Trophoblast cell (in vitro differentiated cells and primary cell): Measurements from ENCODE around the gene EEF1AKMT2.

ENCODE experiments used
- DNase-seq, 2 donors: peaks; one replicate each; pipeline ENCODE4 v3.0.0-alpha.2; 2016
- H2AFZ ChIP-seq: 2 replicates; pipeline ENCODE4 v1.6.1; 2013; ENCODE audit warnings: low read length, moderate library complexity, mild to moderate bottlenecking; ENCODE audit not compliant: insufficient read depth, poor library complexity
- H2AK5ac ChIP-seq: 2 replicates; pipeline ENCODE4 v1.6.1; 2013; ENCODE audit warnings: mild to moderate bottlenecking, low read length
- H2BK120ac ChIP-seq: 2 replicates; pipeline ENCODE4 v1.6.1; 2013; ENCODE audit warnings: low read length, mild to moderate bottlenecking, moderate library complexity; ENCODE audit not compliant: insufficient read depth, poor library complexity
- H2BK12ac ChIP-seq: 2 replicates; pipeline ENCODE4 v1.6.1; 2013; ENCODE audit warnings: mild to moderate bottlenecking, low read length, moderate library complexity
- H2BK5ac ChIP-seq: 2 replicates; pipeline ENCODE4 v1.6.1; 2013; ENCODE audit warnings: low read length, low read depth, moderate library complexity, mild to moderate bottlenecking; ENCODE audit not compliant: poor library complexity
- H3K14ac ChIP-seq: 2 replicates; pipeline ENCODE4 v1.6.1; 2013; ENCODE audit warnings: mild to moderate bottlenecking, low read length
- H3K18ac ChIP-seq: 2 replicates; pipeline ENCODE4 v1.6.1; 2013; ENCODE audit warnings: mild to moderate bottlenecking, low read length
- H3K23ac ChIP-seq: 2 replicates; pipeline ENCODE4 v1.6.1; 2013; ENCODE audit warnings: low read length
- H3K27ac ChIP-seq: 2 replicates; pipeline ENCODE4 v1.5.1; 2013; ENCODE audit warnings: low read depth, mild to moderate bottlenecking, inconsistent platforms, low read length, moderate library complexity
- H3K27me3 ChIP-seq: 2 replicates; pipeline ENCODE4 v1.6.1; 2013; ENCODE audit warnings: inconsistent platforms, mild to moderate bottlenecking, low read length, moderate library complexity; ENCODE audit not compliant: insufficient read depth
- H3K36me3 ChIP-seq, 2 experiments: 1 replicate in 1 of 2; 2 replicates in 1 of 2; pipeline ENCODE4 v1.6.1; 2013; ENCODE audit warnings: low read length in 2 of 2, mild to moderate bottlenecking in 2 of 2, moderate library complexity in 1 of 2; ENCODE audit not compliant: insufficient read depth in 2 of 2, control insufficient read depth in 1 of 2
- H3K4ac ChIP-seq: 2 replicates; pipeline ENCODE4 v1.6.1; 2013; ENCODE audit warnings: low read depth, mild to moderate bottlenecking, low read length, moderate library complexity
- H3K4me1 ChIP-seq, 2 experiments: 1 replicate in 1 of 2; 2 replicates in 1 of 2; pipeline ENCODE4 v1.6.1; 2013; ENCODE audit warnings: low read length in 2 of 2, mild to moderate bottlenecking in 2 of 2, moderate library complexity in 1 of 2; ENCODE audit not compliant: insufficient read depth in 2 of 2, control insufficient read depth in 1 of 2
- H3K4me2 ChIP-seq: 2 replicates; pipeline ENCODE4 v1.6.1; 2013; ENCODE audit warnings: inconsistent platforms, mild to moderate bottlenecking, low read length, moderate library complexity
- H3K4me3 ChIP-seq: 2 replicates; pipeline ENCODE4 v1.5.1; 2013; ENCODE audit warnings: mild to moderate bottlenecking, low read depth, low read length, inconsistent platforms
- H3K79me1 ChIP-seq: one replicate; pipeline ENCODE4 v1.6.1; 2013; ENCODE audit warnings: low read length
- H3K79me2 ChIP-seq: 2 replicates; pipeline ENCODE4 v1.6.1; 2013; ENCODE audit warnings: low read length, mild to moderate bottlenecking; ENCODE audit not compliant: control insufficient read depth, insufficient read depth, poor library complexity
- H3K9ac ChIP-seq: 2 replicates; pipeline ENCODE4 v1.6.1; 2013; ENCODE audit warnings: mild to moderate bottlenecking, low read length
- H3K9me3 ChIP-seq: 2 replicates; pipeline ENCODE4 v1.6.1; 2013; ENCODE audit warnings: low read depth, mild to moderate bottlenecking, control low read depth, inconsistent platforms, low read length; ENCODE audit not compliant: insufficient read depth
- H4K12ac ChIP-seq: 2 replicates; pipeline ENCODE4 v1.6.1; 2013; ENCODE audit warnings: low read depth, mild to moderate bottlenecking, low read length, moderate library complexity
- H4K8ac ChIP-seq: 2 replicates; pipeline ENCODE4 v1.6.1; 2013; ENCODE audit warnings: low read depth, mild to moderate bottlenecking, low read length, moderate library complexity
- H4K91ac ChIP-seq: one replicate; pipeline ENCODE4 v1.6.1; 2013; ENCODE audit warnings: low read depth, mild to moderate bottlenecking, low read length, moderate library complexity
- WGBS: extraction: QIAGEN DNeasy Blood & Tissue Kit; methylation state at CpG from one replicate; pipeline ENCODE4 v1.1.7; 2013; ENCODE audit warnings: missing lambda C conversion rate; ENCODE audit not compliant: insufficient read length, insufficient coverage; ENCODE audit errors: extremely low coverage; 5-methylcytosine and 5-hydroxymethylcytosine counted together

Gene EEF1AKMT2

GRCh38 chr10:124739119-124739921 lies 52.4 kb downstream of the EEF1AKMT2 start:
- WGBS: no CpG with 5 or more reads among the region's 13 CpGs

GRCh38 chr10:124738441-124738840 lies 53.2 kb downstream of the EEF1AKMT2 start:
- Histone ChIP-seq H3K18ac (no peak overlapping the region), H3K14ac (no peak overlapping the region), H2BK5ac (no peak overlapping the region), H3K9me3 (peaks cover 5% of the 10 kb centered on the region), H3K9ac (no peak overlapping the region), H2AK5ac (no peak overlapping the region), H2BK120ac (no peak overlapping the region), H2BK12ac (no peak overlapping the region), H3K27me3 (no peaks in the 10 kb centered on the region), H3K79me2 (peaks cover 7% of the 10 kb centered on the region), H4K91ac (no peak overlapping the region), H3K36me3 (no peaks in the 10 kb centered on the region), H3K23ac (no peak overlapping the region), H4K8ac (no peak overlapping the region), H3K27ac (no peak overlapping the region), H4K12ac (no peak overlapping the region), H3K4me1 (peaks cover 14 to 16% of the 10 kb centered on the region in 2 experiments), H2AFZ (no peak overlapping the region), H3K4me3 (no peak overlapping the region), H3K4ac (no peak overlapping the region), H3K4me2 (no peak overlapping the region), H3K79me1 (peaks cover 2% of the 10 kb centered on the region)
- no CpG with 5 or more reads among the region's 6 CpGs for WGBS
- DNase-seq: no peak

More at GRCh38 chr10:124739119-124739921, 52.4 kb downstream of the EEF1AKMT2 start:
- Histone ChIP-seq H4K8ac (no peak overlapping the region), H3K4me2 (no peak overlapping the region), H2AFZ (no peak overlapping the region), H3K4ac (no peak overlapping the region), H3K9me3 (peaks cover 5% of the 10 kb centered on the region), H4K12ac (no peak overlapping the region), H2BK12ac (no peak overlapping the region), H4K91ac (no peak overlapping the region), H3K18ac (no peak overlapping the region), H3K27ac (no peak overlapping the region), H3K14ac (no peak overlapping the region), H3K4me1 (peaks cover 12 to 13% of the 10 kb centered on the region in 2 experiments), H3K79me1 (peaks cover 7% of the 10 kb centered on the region), H3K79me2 (peaks cover 7% of the 10 kb centered on the region), H3K27me3 (no peaks in the 10 kb centered on the region), H2AK5ac (no peak overlapping the region), H3K23ac (no peak overlapping the region), H2BK120ac (no peak overlapping the region), H3K4me3 (no peak overlapping the region), H2BK5ac (no peak overlapping the region), H3K9ac (no peak overlapping the region), H3K36me3 (no peaks in the 10 kb centered on the region)
- DNase-seq: peak in 1 of 2 donors; percentile 81

- Histone ChIP-seq H3K27ac (no peak overlapping the region), H2BK12ac (no peak overlapping the region), H4K12ac (no peak overlapping the region), H3K18ac (no peak overlapping the region), H3K4me3 (no peak overlapping the region), H3K79me1 (no peaks in the 10 kb centered on the region), H3K36me3 (no peaks in the 10 kb centered on the region), H2AFZ (no peak overlapping the region), H3K23ac (no peak overlapping the region), H2AK5ac (no peak overlapping the region), H2BK120ac (no peak overlapping the region), H3K9ac (no peak overlapping the region), H3K14ac (no peak overlapping the region), H3K4me2 (no peak overlapping the region), H3K9me3 (peaks cover 5% of the 10 kb centered on the region), H3K4ac (no peak overlapping the region), H3K79me2 (peaks cover 3% of the 10 kb centered on the region), H2BK5ac (no peak overlapping the region), H3K27me3 (no peaks in the 10 kb centered on the region), H4K8ac (no peak overlapping the region), H4K91ac (no peak overlapping the region), H3K4me1 (peaks cover 18 to 20% of the 10 kb centered on the region in 2 experiments)
- no CpG with 5 or more reads among the region's 2 CpGs for WGBS
- DNase-seq: no peak
Measured at GRCh38 chr10:124737708-124738107, 54.0 kb downstream of the EEF1AKMT2 start.

- Histone ChIP-seq H2BK12ac (no peak overlapping the region), H2BK5ac (no peak overlapping the region), H3K4me1 (peaks cover 15 to 16% of the 10 kb centered on the region in 2 experiments), H4K8ac (no peak overlapping the region), H4K12ac (no peak overlapping the region), H2BK120ac (no peak overlapping the region), H3K36me3 (peaks cover 0 to 1% of the 10 kb centered on the region in 2 experiments), H3K9me3 (peaks cover 5% of the 10 kb centered on the region), H3K4me3 (no peak overlapping the region), H3K4ac (no peak overlapping the region), H3K14ac (no peak overlapping the region), H3K4me2 (no peak overlapping the region), H3K27me3 (no peaks in the 10 kb centered on the region), H4K91ac (no peak overlapping the region), H3K79me2 (peaks cover 3% of the 10 kb centered on the region), H2AK5ac (no peak overlapping the region), H3K9ac (no peak overlapping the region), H3K79me1 (no peaks in the 10 kb centered on the region), H3K18ac (no peak overlapping the region), H3K27ac (no peak overlapping the region), H3K23ac (no peak overlapping the region), H2AFZ (no peak overlapping the region)
- no CpG with 5 or more reads among the region's 7 CpGs for WGBS
- no peak for DNase-seq
Measured at GRCh38 chr10:124737221-124737620, 54.5 kb downstream of the EEF1AKMT2 start.
